ENCODE measurements around the gene ACTN4. TPM values are rescaled to one million over a fixed set of nuclear protein-coding genes. Genes with fewer than 3 reads are reported as not detected.
A peak's percentile ranks its signal among the peaks of the same experiment; 100 is the strongest.

The ACTN4 gene
- total RNA-seq, 1 experiment from 2014 or later: 506 TPM

- TF ChIP-seq ZNF423 (CRISPR knock-in tag; IDR thresholded peaks at IDR 0.05): peak; percentile 83
These were observed 36.1 kb downstream of the ACTN4 start (continued) for GRCh38 chr19:38683393-38684077.

- peak overlapping the region; percentile 99 for H3K27ac Mint-ChIP-seq
- ChIA-PET POLR2A (interaction anchor here (0.9 to 2.2 kb wide), 6 partner anchors 9 to 36 kb away, joined by 3 to 23 read pairs (median 4); partner anchors contain the start of gene ACTN4), CTCF (interaction anchor here (0.5 to 2.6 kb wide), 6 partner anchors 10 to 50 kb away, joined by 3 to 20 read pairs (median 8); partner anchors contain the start of gene ACTN4)
- peaks cover 31% of the 10 kb centered on the region for H3K36me3 Mint-ChIP-seq
- H3K9me3 Mint-ChIP-seq: peaks cover 9% of the 10 kb centered on the region
- peaks cover 82% of the 10 kb centered on the region for H3K4me1 Mint-ChIP-seq
- ATAC-seq (no peak), DNase-seq (ENCODE audit: low spot score) (no peak)
- TF ChIP-seq PRDM15 (CRISPR knock-in tag; IDR thresholded peaks at IDR 0.05): 0 out of 2 replicates have a peak, but pooled peaks have one; percentile 4
- TF ChIP-seq ZNF416 (CRISPR knock-in tag; IDR thresholded peaks at IDR 0.05): peak; percentile 43; the same call in 1 of the 2 replicates
- no peak for TF ChIP-seq OVOL2 (CRISPR knock-in tag; IDR thresholded peaks at IDR 0.05; ENCODE audit: borderline replicate concordance)
- TF ChIP-seq SP1 (CRISPR knock-in tag; conservative IDR thresholded peaks at IDR 0.05): 0 out of 2 replicates have a peak, but pooled peaks have one; percentile 13
- TF ChIP-seq AR (CRISPR knock-in tag; IDR thresholded peaks at IDR 0.05): 0 out of 2 replicates have a peak, but pooled peaks have one; percentile 71
- no peak for TF ChIP-seq ZMAT4 (CRISPR knock-in tag; IDR thresholded peaks at IDR 0.05)
- no peak overlapping the region for H3K4me3 Mint-ChIP-seq
- no peaks in the 10 kb centered on the region for H3K27me3 Mint-ChIP-seq (ENCODE audit: low read depth)
These were observed 36.8 kb downstream of the ACTN4 start for GRCh38 chr19:38684078-38684861.

- Mint-ChIP-seq H3K4me1 (peaks cover 86% of the 10 kb centered on the region), H3K9me3 (peaks cover 9% of the 10 kb centered on the region), H3K4me3 (peak overlapping the region; percentile 37), H3K27ac (peak overlapping the region; percentile 99), H3K36me3 (peaks cover 31% of the 10 kb centered on the region), H3K27me3 (ENCODE audit: low read depth) (no peaks in the 10 kb centered on the region)
- ChIA-PET CTCF (interaction anchor here (0.5 to 2.6 kb wide), 8 partner anchors 9 to 282 kb away, joined by 3 to 20 read pairs (median 10); partner anchors contain the start of genes FAM98C, MRPS12 and SARS2), POLR2A (interaction anchor here (2.3 kb wide), 1 partner anchor 19 kb away, joined by 23 read pairs; no protein-coding TSS in a partner anchor)
- ATAC-seq (no peak), DNase-seq (ENCODE audit: low spot score) (no peak)
- TF ChIP-seq ZBTB21 (CRISPR knock-in tag; IDR thresholded peaks at IDR 0.05; ENCODE audit: borderline replicate concordance): no peak
- no peak for TF ChIP-seq PRDM15 (CRISPR knock-in tag; IDR thresholded peaks at IDR 0.05)
- 0 out of 2 replicates have a peak, but pooled peaks have one; percentile 27 for TF ChIP-seq ETV6 (CRISPR knock-in tag; IDR thresholded peaks at IDR 0.05)
- TF ChIP-seq SP1 (CRISPR knock-in tag; conservative IDR thresholded peaks at IDR 0.05): no peak
- no peak for TF ChIP-seq MXD4 (CRISPR knock-in tag; IDR thresholded peaks at IDR 0.05; ENCODE audit: borderline replicate concordance)
- no peak for TF ChIP-seq ZNF281 (CRISPR knock-in tag; IDR thresholded peaks at IDR 0.05)
- no peak for TF ChIP-seq E2F5 (CRISPR knock-in tag; IDR thresholded peaks at IDR 0.05)
These were observed 37.6 kb downstream of the ACTN4 start for GRCh38 chr19:38684862-38685665.
